Thyroid gland (tissue), 4 donors: ENCODE measurements around the gene PRMT7. TPM values are rescaled to one million over a fixed set of nuclear protein-coding genes. Genes with fewer than 3 reads are reported as not detected.
A peak's percentile ranks its signal among the peaks of the same experiment; 100 is the strongest.

ENCODE experiments used
- DNase-seq, 2 donors: peaks; one replicate each; pipeline ENCODE4 v3.0.0-alpha.2; 2019
- H3K27ac ChIP-seq, 3 donors: fragments of 200-600 bp; sonication (generic); 1 replicate in 2 of 3; 2 replicates in 1 of 3; pipeline ENCODE4 v1.5.1; 2016 to 2019; ENCODE audit warnings: mild to moderate bottlenecking in 1 of 3, moderate library complexity in 1 of 3
- H3K27me3 ChIP-seq: fragments of 200-600 bp; sonication (generic); one replicate; pipeline ENCODE4 v1.5.1; 2019
- H3K36me3 ChIP-seq, 2 donors: fragments of 200-600 bp; sonication (generic); one replicate each; pipeline ENCODE4 v1.5.1; 2016 to 2019
- H3K4me1 ChIP-seq, 2 donors: fragments of 200-600 bp; sonication (generic); one replicate each; pipeline ENCODE4 v1.5.1; 2017 to 2019
- H3K4me3 ChIP-seq, 3 donors: fragments of 200-600 bp; sonication (generic); replicated peaks in 1 of 3; 1 replicate in 2 of 3; 2 replicates in 1 of 3; pipeline ENCODE4 v1.5.1; 2016; ENCODE audit warnings: mild to moderate bottlenecking in 1 of 3
- H3K9me3 ChIP-seq: fragments of 200-600 bp; sonication (generic); one replicate; pipeline ENCODE4 v1.5.1; 2017
- POLR2A ChIP-seq, 2 donors: fragments of 450-650 bp; IDR thresholded peaks; one replicate each; pipeline ENCODE4 v1.6.1; 2017; ENCODE audit warnings: antibody characterized with exemption in 2 of 2, mild to moderate bottlenecking in 2 of 2, moderate library complexity in 1 of 2
- WGBS, 2 donors: methylation state at CpG; one replicate each; pipeline ENCODE4 v1.1.5; 2017; 5-methylcytosine and 5-hydroxymethylcytosine counted together
- intact Hi-C: fragments of 100-400 bp; cut with DNase I; formaldehyde crosslinking; loops from one replicate; pipeline ENCODE4 v1.15.1; 2023
- small RNA-seq: library from RNA; depleted of rRNA; stranded (forward); fragments of <200 nt; gene quantifications from one replicate; pipeline ENCODE3, GENCODE V24; 2016
- total RNA-seq, 4 donors: library from RNA; depleted of rRNA; stranded (reverse); fragments of >200 nt; gene quantifications; one replicate each; pipeline ENCODE4 v1.2.3, GENCODE V29; 2016
- TF ChIP-seq, protein P1 (sequence below), 6 experiments: fragments of 200-600 bp in 3 of 6; fragments of 450-650 bp in 3 of 6; sonication (generic) in 3 of 6; IDR thresholded peaks; one replicate each; pipeline ENCODE4 v1.5.1; 2016 to 2019; ENCODE audit warnings: antibody characterized with exemption in 6 of 6, mild to moderate bottlenecking in 2 of 6, inconsistent platforms in 1 of 6, moderate library complexity in 1 of 6

Gene PRMT7
- total RNA-seq, 4 donors from 2014 or later, result 41.7 to 57.0 (median 46.9) TPM

DNA sequence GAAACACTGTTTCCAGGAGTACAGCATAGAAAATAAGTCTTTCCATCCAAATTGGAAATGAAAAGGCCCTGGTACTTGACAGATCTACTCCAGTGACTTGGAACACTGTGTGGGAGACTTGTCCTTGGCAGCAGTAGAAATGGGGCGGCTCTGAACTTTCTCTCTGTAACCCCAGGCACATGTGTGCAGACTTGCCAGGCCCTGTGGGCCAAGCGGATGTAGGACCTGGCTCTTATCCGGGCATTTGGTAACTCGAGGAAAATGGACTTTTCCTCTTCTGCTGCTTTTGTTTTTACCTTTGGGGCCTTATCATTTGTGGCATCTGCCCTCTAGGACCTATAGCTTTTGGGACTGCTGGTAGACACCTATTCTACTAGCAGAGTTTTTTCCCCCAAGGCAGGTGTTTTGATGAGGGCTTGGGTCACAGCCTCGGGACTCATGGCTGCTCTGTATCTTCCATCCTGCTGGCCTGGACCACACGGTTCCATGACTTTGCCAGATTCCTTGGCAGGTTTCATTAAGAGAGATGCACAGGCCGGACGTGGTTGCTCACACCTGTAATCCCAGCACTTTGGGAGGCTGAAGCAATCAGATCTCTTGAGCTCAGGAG is 94.0 kb downstream of the PRMT7 start:
- peak; percentile 88 to 90 for DNase-seq
- Histone ChIP-seq H3K27me3 (no peaks in the 10 kb centered on the region), H3K27ac (peak overlapping the region in 2 of 3 donors; percentile 21 to 50), H3K4me1 (peaks cover 18 to 23% of the 10 kb centered on the region in 2 donors), H3K9me3 (no peaks in the 10 kb centered on the region), H3K4me3 (no peak overlapping the region), H3K36me3 (no peaks in the 10 kb centered on the region)
- WGBS, 2 donors, result 47 to 59% methylated on average over 8 of the region's 8 CpGs
- TF ChIP-seq, protein P1, sequence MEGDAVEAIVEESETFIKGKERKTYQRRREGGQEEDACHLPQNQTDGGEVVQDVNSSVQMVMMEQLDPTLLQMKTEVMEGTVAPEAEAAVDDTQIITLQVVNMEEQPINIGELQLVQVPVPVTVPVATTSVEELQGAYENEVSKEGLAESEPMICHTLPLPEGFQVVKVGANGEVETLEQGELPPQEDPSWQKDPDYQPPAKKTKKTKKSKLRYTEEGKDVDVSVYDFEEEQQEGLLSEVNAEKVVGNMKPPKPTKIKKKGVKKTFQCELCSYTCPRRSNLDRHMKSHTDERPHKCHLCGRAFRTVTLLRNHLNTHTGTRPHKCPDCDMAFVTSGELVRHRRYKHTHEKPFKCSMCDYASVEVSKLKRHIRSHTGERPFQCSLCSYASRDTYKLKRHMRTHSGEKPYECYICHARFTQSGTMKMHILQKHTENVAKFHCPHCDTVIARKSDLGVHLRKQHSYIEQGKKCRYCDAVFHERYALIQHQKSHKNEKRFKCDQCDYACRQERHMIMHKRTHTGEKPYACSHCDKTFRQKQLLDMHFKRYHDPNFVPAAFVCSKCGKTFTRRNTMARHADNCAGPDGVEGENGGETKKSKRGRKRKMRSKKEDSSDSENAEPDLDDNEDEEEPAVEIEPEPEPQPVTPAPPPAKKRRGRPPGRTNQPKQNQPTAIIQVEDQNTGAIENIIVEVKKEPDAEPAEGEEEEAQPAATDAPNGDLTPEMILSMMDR (IDR thresholded peaks at IDR 0.05), result no peak
- TF ChIP-seq POLR2A (IDR thresholded peaks at IDR 0.05), result no peak
- intact Hi-C loops, result no loop called here

DNA sequence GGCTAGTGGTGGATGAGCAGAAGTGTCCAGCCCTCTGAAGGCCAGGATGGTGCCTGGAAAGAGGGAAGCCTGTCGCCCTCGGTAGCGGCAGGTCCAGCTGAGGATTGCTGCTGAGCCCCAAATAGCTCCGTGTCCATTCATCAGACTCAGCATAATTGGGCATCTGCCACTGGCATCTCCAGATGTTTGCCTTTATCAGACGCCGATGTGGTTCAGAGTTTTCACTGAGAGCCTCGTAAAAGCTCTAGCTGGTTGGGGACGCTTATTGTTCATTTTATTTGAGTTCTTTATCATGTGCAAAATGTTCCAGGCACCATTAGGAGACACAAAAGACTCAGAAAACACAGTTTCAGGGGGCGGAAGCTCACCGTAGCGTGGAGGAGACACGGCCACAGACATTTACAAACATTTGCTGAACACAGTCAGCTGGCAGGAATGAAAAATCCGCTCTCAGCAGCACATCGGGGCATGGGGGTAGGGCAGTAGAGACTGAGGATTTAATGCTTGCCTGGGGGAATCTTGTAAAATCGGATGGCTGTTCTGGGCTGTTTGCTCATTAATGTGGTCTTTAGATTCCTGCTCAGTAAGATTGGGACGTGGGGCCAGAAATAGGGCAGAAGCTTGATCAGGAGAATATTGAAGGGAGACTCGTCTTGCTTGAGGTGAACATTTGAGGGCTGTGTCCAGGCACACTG is 95.8 kb downstream of the PRMT7 start:
- 45 to 50% methylated on average over 16 to 17 of the region's 17 CpGs for WGBS, 2 donors

More for the DNA sequence above, 95.8 kb downstream of the PRMT7 start:
- Histone ChIP-seq H3K27ac (peak overlapping the region in 2 of 3 donors; percentile 30), H3K36me3 (no peaks in the 10 kb centered on the region), H3K4me3 (no peak overlapping the region), H3K27me3 (no peaks in the 10 kb centered on the region), H3K9me3 (no peaks in the 10 kb centered on the region), H3K4me1 (peaks cover 18 to 23% of the 10 kb centered on the region in 2 donors)
- intact Hi-C loops, result no loop called here
- peak; percentile 68 to 74 for DNase-seq
- TF ChIP-seq, protein P1 (IDR thresholded peaks at IDR 0.05), result no peak
- no peak for TF ChIP-seq POLR2A (IDR thresholded peaks at IDR 0.05)

Small RNA genes within 50 kb of the gene (small RNA-seq; reads per million reads assigned to genes)
- 0.56 reads per million for gene RNU4-30P
- gene RNU6-1262P, result not detected

Other genes with a start within 250 kb of the PRMT7 start
- 100 to 1,000 TPM in 1 of 4 donors, 10 to 100 TPM in 3; 67.7 to 107 (median 71.7) TPM for gene NFATC3, start 225.6 kb upstream of the PRMT7 start, total RNA-seq
- gene ESRP2, start 74.9 kb upstream of the PRMT7 start, total RNA-seq, result 10 to 100 TPM; 42.9 to 86.9 (median 50.5) TPM
- gene PLA2G15, start 65.6 kb upstream of the PRMT7 start, total RNA-seq, result 10 to 100 TPM; 20.8 to 40.3 (median 38.4) TPM
- 100 to 1,000 TPM in 1 of 4 donors, 10 to 100 TPM in 3; 73.1 to 116 (median 85.7) TPM for gene SLC7A6, start 46.5 kb upstream of the PRMT7 start, total RNA-seq
- 10 to 100 TPM; 13.4 to 25.8 (median 18.7) TPM for gene SLC7A6OS, start 73 bp upstream of the PRMT7 start, total RNA-seq
- 1 to 10 TPM in 3 of 4 donors, under 1 TPM in 1; 0.33 to 2.4 (median 1.3) TPM for gene SMPD3, start 137.5 kb downstream of the PRMT7 start, total RNA-seq
- gene ZFP90, start 228.3 kb downstream of the PRMT7 start, total RNA-seq, result 10 to 100 TPM; 34.3 to 46.4 (median 38.7) TPM